GM23338 (cell line): Measurements from ENCODE around the gene GUCY1A2. TPM values are rescaled to one million over a fixed set of nuclear protein-coding genes. Genes with fewer than 3 reads are reported as not detected.

Experiments
- ATAC-seq: fragments of 200-7000 bp; cut with Tn5 transposase; 3 replicates; pipeline ENCODE4 v1.9.1; 2020
- DNase-seq: peaks from one replicate; pipeline ENCODE4 v3.0.0-alpha.2; 2015; ENCODE audit warnings: low spot score
- H2AFZ ChIP-seq: fragments of 200-600 bp; sonication (generic); 2 replicates; pipeline ENCODE4 v1.8.0; 2016; ENCODE audit warnings: antibody characterized with exemption, mild to moderate bottlenecking, moderate library complexity
- H3F3A ChIP-seq: fragments of 200-600 bp; sonication (generic); replicated peaks from 2 replicates; pipeline ENCODE4 v1.8.0; 2017; ENCODE audit warnings: antibody characterized with exemption, mixed run types, low read depth
- H3K27ac ChIP-seq: fragments of 200-600 bp; sonication (generic); 2 replicates; pipeline ENCODE4 v1.6.1; 2016; ENCODE audit warnings: low read depth
- H3K27me3 ChIP-seq: fragments of 200-600 bp; sonication (generic); 2 replicates; pipeline ENCODE4 v1.8.0; 2016; ENCODE audit warnings: mild to moderate bottlenecking, mixed run types, moderate library complexity; ENCODE audit not compliant: insufficient read depth
- H3K36me3 ChIP-seq: fragments of 200-600 bp; sonication (generic); 2 replicates; pipeline ENCODE4 v1.8.0; 2016; ENCODE audit warnings: mild to moderate bottlenecking; ENCODE audit not compliant: insufficient read depth
- H3K4me1 ChIP-seq: fragments of 200-600 bp; sonication (generic); 2 replicates; pipeline ENCODE4 v1.8.0; 2016; ENCODE audit warnings: mild to moderate bottlenecking, moderate library complexity; ENCODE audit not compliant: insufficient read depth
- H3K4me2 ChIP-seq: fragments of 200-600 bp; sonication (generic); 2 replicates; pipeline ENCODE4 v1.7.1; 2017; ENCODE audit warnings: mixed run types
- H3K4me3 ChIP-seq: fragments of 200-600 bp; sonication (generic); 2 replicates; pipeline ENCODE4 v1.6.1; 2016; ENCODE audit warnings: mixed run types
- H3K79me2 ChIP-seq: fragments of 200-600 bp; sonication (generic); replicated peaks from 2 replicates; pipeline ENCODE4 v1.8.0; 2017; ENCODE audit warnings: mild to moderate bottlenecking; ENCODE audit not compliant: insufficient read depth
- H3K9me2 ChIP-seq: fragments of 200-600 bp; sonication (generic); 2 replicates; pipeline ENCODE4 v1.8.0; 2017; ENCODE audit not compliant: insufficient read depth
- H4K20me1 ChIP-seq: fragments of 200-600 bp; sonication (generic); replicated peaks from 2 replicates; pipeline ENCODE4 v1.8.0; 2017; ENCODE audit warnings: mild to moderate bottlenecking; ENCODE audit not compliant: insufficient read depth
- H3K27ac Mint-ChIP-seq: 2 replicates; pipeline ENCODE4 v1.8.0; 2020; ENCODE audit warnings: inconsistent platforms, mild to moderate bottlenecking, moderate library complexity, mixed read lengths
- H3K27me3 Mint-ChIP-seq: 3 replicates; pipeline ENCODE4 v1.8.0; 2022; ENCODE audit warnings: low read depth, mild to moderate bottlenecking, moderate library complexity, mixed read lengths, inconsistent platforms; ENCODE audit not compliant: insufficient read depth, poor library complexity
- H3K36me3 Mint-ChIP-seq: 3 replicates; pipeline ENCODE4 v1.8.0; 2021; ENCODE audit warnings: low read depth, mild to moderate bottlenecking, inconsistent platforms, moderate library complexity, mixed read lengths
- H3K4me1 Mint-ChIP-seq: 3 replicates; pipeline ENCODE4 v1.8.0; 2020; ENCODE audit warnings: mild to moderate bottlenecking, inconsistent platforms, mixed read lengths
- H3K4me3 Mint-ChIP-seq: 3 replicates; pipeline ENCODE4 v1.8.0; 2021; ENCODE audit warnings: moderate library complexity, mild to moderate bottlenecking, inconsistent platforms, mixed read lengths
- H3K9me3 Mint-ChIP-seq: 3 replicates; pipeline ENCODE4 v1.8.0; 2020; ENCODE audit warnings: moderate library complexity, mild to moderate bottlenecking, inconsistent platforms, mixed read lengths
- EZH2 ChIP-seq: fragments of 200-600 bp; sonication (generic); IDR thresholded peaks from one replicate; pipeline ENCODE4 v1.8.0; 2017; ENCODE audit warnings: antibody characterized with exemption, mild to moderate bottlenecking, low read depth; ENCODE audit not compliant: unreplicated experiment
- EZH2phosphoT487 ChIP-seq: fragments of 200-600 bp; sonication (generic); IDR thresholded peaks from one replicate; pipeline ENCODE4 v1.8.1; 2018; ENCODE audit warnings: antibody characterized with exemption; ENCODE audit not compliant: unreplicated experiment
- JUNB ChIP-seq: IDR thresholded peaks from one replicate; pipeline ENCODE4 v1.6.1; 2016; ENCODE audit warnings: antibody characterized with exemption; ENCODE audit not compliant: unreplicated experiment
- NANOG ChIP-seq: IDR thresholded peaks from 2 replicates; pipeline ENCODE4 v1.6.1; 2016; ENCODE audit warnings: antibody characterized with exemption, borderline replicate concordance
- POLR2AphosphoS5 ChIP-seq: IDR thresholded peaks from 2 replicates; pipeline ENCODE4 v1.6.1; 2016; ENCODE audit warnings: antibody characterized with exemption, low read depth
- STAT1 ChIP-seq: IDR thresholded peaks from one replicate; pipeline ENCODE4 v1.6.1; 2016; ENCODE audit warnings: antibody characterized with exemption; ENCODE audit not compliant: unreplicated experiment
- ZNF114 ChIP-seq: fragments of 250-450 bp; sonication (Bioruptor Pico); IDR thresholded peaks from 2 replicates; pipeline ENCODE4 v1.5.0; 2020; ENCODE audit warnings: mild to moderate bottlenecking, moderate library complexity
- ZNF331 ChIP-seq: fragments of 250-450 bp; sonication (Bioruptor Pico); IDR thresholded peaks from 2 replicates; pipeline ENCODE4 v1.5.0; 2020; ENCODE audit warnings: low read depth, mild to moderate bottlenecking, moderate library complexity
- polyA plus RNA-seq: library from polyadenylated mRNA; unstranded; fragments of >200 nt; fragmentation: Nextera tagmentation; extraction: Ambion mirVana; gene quantifications from 2 replicates; pipeline ENCODE4 v1.2.1, GENCODE V29; 2016
- total RNA-seq: library from RNA; depleted of rRNA; stranded (reverse); fragments of >200 nt; shearing (Covaris generic); gene quantifications from 2 replicates; pipeline ENCODE4 v1.2.3, GENCODE V29; 2014
- TF ChIP-seq, protein P1 (sequence below): IDR thresholded peaks from one replicate; pipeline ENCODE4 v1.6.1; 2018; ENCODE audit warnings: antibody characterized with exemption; ENCODE audit not compliant: unreplicated experiment
- TF ChIP-seq, protein P2 (sequence below), 2 experiments: fragments of 200-600 bp in 1 of 2; sonication (generic) in 1 of 2; conservative IDR thresholded peaks; 2 replicates each; pipeline versions ENCODE4 v1.5.1 to v1.6.1; 2016 to 2017; ENCODE audit warnings: antibody characterized with exemption in 2 of 2, low read depth in 2 of 2, mild to moderate bottlenecking in 2 of 2, moderate library complexity in 1 of 2
- TF ChIP-seq, protein P3 (sequence below): fragments of 250-450 bp; sonication (Bioruptor Pico); IDR thresholded peaks from 2 replicates; pipeline ENCODE4 v1.5.0; 2020; ENCODE audit warnings: mild to moderate bottlenecking, moderate library complexity

The GUCY1A2 gene
- total and polyA plus RNA-seq, 2 experiments from 2014 or later = 0.36 to 1.4 TPM

DNA sequence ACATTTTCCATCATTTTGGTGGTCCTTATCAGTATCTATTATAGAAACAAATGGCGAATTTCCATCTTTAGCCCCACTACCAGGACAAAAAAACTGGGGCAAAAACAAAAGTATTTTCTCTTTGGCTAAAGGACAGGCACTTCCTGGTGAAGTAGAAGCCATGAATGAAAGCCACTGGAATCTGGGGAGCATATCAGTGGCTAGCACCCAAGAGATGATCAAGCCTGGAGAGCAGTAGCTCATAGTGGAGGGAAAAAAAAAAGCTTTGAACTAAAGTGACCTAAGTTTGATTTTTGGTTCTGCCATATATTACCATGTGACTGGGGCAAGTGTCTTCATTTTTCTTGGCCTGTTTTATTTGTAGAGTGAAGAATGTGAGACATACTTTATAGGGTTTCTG lies 272.3 kb downstream of the GUCY1A2 start:
- no peaks in the 10 kb centered on the region for H3K36me3 Mint-ChIP-seq
- H3K4me2 ChIP-seq = no peak overlapping the region
- no peak for DNase-seq
- no peaks in the 10 kb centered on the region for H3K36me3 ChIP-seq
- H3K4me3 ChIP-seq = no peak overlapping the region
- no peaks in the 10 kb centered on the region for H3K27me3 ChIP-seq
- no peak for ATAC-seq
- no peak overlapping the region for H3K27ac ChIP-seq
- no peaks in the 10 kb centered on the region for H3F3A ChIP-seq
- no peak overlapping the region for H3K4me3 Mint-ChIP-seq
- no peaks in the 10 kb centered on the region for H3K79me2 ChIP-seq
- TF ChIP-seq, protein P1, sequence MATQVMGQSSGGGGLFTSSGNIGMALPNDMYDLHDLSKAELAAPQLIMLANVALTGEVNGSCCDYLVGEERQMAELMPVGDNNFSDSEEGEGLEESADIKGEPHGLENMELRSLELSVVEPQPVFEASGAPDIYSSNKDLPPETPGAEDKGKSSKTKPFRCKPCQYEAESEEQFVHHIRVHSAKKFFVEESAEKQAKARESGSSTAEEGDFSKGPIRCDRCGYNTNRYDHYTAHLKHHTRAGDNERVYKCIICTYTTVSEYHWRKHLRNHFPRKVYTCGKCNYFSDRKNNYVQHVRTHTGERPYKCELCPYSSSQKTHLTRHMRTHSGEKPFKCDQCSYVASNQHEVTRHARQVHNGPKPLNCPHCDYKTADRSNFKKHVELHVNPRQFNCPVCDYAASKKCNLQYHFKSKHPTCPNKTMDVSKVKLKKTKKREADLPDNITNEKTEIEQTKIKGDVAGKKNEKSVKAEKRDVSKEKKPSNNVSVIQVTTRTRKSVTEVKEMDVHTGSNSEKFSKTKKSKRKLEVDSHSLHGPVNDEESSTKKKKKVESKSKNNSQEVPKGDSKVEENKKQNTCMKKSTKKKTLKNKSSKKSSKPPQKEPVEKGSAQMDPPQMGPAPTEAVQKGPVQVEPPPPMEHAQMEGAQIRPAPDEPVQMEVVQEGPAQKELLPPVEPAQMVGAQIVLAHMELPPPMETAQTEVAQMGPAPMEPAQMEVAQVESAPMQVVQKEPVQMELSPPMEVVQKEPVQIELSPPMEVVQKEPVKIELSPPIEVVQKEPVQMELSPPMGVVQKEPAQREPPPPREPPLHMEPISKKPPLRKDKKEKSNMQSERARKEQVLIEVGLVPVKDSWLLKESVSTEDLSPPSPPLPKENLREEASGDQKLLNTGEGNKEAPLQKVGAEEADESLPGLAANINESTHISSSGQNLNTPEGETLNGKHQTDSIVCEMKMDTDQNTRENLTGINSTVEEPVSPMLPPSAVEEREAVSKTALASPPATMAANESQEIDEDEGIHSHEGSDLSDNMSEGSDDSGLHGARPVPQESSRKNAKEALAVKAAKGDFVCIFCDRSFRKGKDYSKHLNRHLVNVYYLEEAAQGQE = no peak
- no peak for TF ChIP-seq JUNB
- TF ChIP-seq POLR2AphosphoS5 = no peak
- no peak for TF ChIP-seq ZNF331
- no peak for TF ChIP-seq NANOG
- TF ChIP-seq STAT1 = no peak
- TF ChIP-seq, protein P2, sequence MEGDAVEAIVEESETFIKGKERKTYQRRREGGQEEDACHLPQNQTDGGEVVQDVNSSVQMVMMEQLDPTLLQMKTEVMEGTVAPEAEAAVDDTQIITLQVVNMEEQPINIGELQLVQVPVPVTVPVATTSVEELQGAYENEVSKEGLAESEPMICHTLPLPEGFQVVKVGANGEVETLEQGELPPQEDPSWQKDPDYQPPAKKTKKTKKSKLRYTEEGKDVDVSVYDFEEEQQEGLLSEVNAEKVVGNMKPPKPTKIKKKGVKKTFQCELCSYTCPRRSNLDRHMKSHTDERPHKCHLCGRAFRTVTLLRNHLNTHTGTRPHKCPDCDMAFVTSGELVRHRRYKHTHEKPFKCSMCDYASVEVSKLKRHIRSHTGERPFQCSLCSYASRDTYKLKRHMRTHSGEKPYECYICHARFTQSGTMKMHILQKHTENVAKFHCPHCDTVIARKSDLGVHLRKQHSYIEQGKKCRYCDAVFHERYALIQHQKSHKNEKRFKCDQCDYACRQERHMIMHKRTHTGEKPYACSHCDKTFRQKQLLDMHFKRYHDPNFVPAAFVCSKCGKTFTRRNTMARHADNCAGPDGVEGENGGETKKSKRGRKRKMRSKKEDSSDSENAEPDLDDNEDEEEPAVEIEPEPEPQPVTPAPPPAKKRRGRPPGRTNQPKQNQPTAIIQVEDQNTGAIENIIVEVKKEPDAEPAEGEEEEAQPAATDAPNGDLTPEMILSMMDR (conservative IDR thresholded peaks at IDR 0.05; ENCODE audit: low read depth in 2 of 2) = no peak
- TF ChIP-seq ZNF114 (CRISPR knock-in tag) = no peak
- H3K9me3 Mint-ChIP-seq = no peaks in the 10 kb centered on the region
- no peaks in the 10 kb centered on the region for H3K4me1 ChIP-seq
- no peak overlapping the region for H3K27ac Mint-ChIP-seq
- H2AFZ ChIP-seq = no peak overlapping the region
- H4K20me1 ChIP-seq = no peaks in the 10 kb centered on the region
- no peaks in the 10 kb centered on the region for H3K9me2 ChIP-seq
- peaks cover 1% of the 10 kb centered on the region for H3K27me3 Mint-ChIP-seq
- no peaks in the 10 kb centered on the region for H3K4me1 Mint-ChIP-seq

DNA sequence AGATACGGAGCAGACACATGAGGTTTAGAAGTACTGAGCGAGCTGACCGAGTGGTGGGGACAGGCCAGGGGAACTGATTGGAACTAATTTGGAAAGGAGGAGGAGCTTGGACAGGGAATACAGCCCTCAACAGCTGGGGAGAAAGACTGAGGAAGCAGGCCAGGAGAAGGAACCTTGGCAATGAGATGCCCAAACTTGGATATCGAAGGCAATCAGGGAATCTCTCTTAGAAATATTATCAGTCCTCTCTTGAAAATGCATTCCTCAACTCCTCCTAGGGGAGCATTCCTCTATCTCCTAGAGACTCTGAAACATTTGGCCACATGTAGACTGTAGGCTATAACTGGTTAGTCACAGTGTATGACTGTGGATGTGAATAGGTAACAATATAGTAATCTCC lies 284.6 kb downstream of the GUCY1A2 start:
- Histone ChIP-seq H3K79me2 (no peaks in the 10 kb centered on the region), H3K4me1 (no peaks in the 10 kb centered on the region), H3K27ac (no peak overlapping the region), H3K4me2 (no peak overlapping the region), H3K4me3 (no peak overlapping the region), H4K20me1 (no peaks in the 10 kb centered on the region), H3K27me3 (no peaks in the 10 kb centered on the region), H3K9me2 (0 out of 2 replicates have a peak, but pooled peaks cover 2% of the 10 kb centered on the region), H2AFZ (no peak overlapping the region), H3F3A (no peaks in the 10 kb centered on the region), H3K36me3 (no peaks in the 10 kb centered on the region)
- Mint-ChIP-seq H3K4me1 (no peaks in the 10 kb centered on the region), H3K9me3 (peaks cover 11% of the 10 kb centered on the region; the same call in 2 of the 3 replicates), H3K4me3 (no peak overlapping the region), H3K27ac (no peak overlapping the region; the same call in 1 of the 2 replicates), H3K36me3 (no peaks in the 10 kb centered on the region; the same call in 2 of the 3 replicates), H3K27me3 (no peaks in the 10 kb centered on the region)
- no peak for DNase-seq
- ATAC-seq = 0 out of 3 replicates have a peak, but pooled peaks have one; percentile 38
- TF ChIP-seq JUNB (no peak), EZH2phosphoT487 (no peak), EZH2 (no peak)
- TF ChIP-seq, protein P3, sequence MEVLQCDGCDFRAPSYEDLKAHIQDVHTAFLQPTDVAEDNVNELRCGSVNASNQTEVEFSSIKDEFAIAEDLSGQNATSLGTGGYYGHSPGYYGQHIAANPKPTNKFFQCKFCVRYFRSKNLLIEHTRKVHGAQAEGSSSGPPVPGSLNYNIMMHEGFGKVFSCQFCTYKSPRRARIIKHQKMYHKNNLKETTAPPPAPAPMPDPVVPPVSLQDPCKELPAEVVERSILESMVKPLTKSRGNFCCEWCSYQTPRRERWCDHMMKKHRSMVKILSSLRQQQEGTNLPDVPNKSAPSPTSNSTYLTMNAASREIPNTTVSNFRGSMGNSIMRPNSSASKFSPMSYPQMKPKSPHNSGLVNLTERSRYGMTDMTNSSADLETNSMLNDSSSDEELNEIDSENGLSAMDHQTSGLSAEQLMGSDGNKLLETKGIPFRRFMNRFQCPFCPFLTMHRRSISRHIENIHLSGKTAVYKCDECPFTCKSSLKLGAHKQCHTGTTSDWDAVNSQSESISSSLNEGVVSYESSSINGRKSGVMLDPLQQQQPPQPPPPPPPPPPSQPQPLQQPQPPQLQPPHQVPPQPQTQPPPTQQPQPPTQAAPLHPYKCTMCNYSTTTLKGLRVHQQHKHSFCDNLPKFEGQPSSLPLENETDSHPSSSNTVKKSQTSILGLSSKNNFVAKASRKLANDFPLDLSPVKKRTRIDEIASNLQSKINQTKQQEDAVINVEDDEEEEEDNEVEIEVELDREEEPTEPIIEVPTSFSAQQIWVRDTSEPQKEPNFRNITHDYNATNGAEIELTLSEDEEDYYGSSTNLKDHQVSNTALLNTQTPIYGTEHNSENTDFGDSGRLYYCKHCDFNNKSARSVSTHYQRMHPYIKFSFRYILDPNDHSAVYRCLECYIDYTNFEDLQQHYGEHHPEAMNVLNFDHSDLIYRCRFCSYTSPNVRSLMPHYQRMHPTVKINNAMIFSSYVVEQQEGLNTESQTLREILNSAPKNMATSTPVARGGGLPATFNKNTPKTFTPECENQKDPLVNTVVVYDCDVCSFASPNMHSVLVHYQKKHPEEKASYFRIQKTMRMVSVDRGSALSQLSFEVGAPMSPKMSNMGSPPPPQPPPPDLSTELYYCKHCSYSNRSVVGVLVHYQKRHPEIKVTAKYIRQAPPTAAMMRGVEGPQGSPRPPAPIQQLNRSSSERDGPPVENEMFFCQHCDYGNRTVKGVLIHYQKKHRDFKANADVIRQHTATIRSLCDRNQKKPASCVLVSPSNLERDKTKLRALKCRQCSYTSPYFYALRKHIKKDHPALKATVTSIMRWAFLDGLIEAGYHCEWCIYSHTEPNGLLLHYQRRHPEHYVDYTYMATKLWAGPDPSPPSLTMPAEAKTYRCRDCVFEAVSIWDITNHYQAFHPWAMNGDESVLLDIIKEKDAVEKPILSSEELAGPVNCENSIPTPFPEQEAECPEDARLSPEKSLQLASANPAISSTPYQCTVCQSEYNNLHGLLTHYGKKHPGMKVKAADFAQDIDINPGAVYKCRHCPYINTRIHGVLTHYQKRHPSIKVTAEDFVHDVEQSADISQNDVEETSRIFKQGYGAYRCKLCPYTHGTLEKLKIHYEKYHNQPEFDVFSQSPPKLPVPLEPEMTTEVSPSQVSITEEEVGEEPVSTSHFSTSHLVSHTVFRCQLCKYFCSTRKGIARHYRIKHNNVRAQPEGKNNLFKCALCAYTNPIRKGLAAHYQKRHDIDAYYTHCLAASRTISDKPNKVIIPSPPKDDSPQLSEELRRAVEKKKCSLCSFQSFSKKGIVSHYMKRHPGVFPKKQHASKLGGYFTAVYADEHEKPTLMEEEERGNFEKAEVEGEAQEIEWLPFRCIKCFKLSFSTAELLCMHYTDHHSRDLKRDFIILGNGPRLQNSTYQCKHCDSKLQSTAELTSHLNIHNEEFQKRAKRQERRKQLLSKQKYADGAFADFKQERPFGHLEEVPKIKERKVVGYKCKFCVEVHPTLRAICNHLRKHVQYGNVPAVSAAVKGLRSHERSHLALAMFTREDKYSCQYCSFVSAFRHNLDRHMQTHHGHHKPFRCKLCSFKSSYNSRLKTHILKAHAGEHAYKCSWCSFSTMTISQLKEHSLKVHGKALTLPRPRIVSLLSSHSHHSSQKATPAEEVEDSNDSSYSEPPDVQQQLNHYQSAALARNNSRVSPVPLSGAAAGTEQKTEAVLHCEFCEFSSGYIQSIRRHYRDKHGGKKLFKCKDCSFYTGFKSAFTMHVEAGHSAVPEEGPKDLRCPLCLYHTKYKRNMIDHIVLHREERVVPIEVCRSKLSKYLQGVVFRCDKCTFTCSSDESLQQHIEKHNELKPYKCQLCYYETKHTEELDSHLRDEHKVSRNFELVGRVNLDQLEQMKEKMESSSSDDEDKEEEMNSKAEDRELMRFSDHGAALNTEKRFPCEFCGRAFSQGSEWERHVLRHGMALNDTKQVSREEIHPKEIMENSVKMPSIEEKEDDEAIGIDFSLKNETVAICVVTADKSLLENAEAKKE (CRISPR knock-in tag) = no peak
